Neural progenitor cell (in vitro differentiated cells): Measurements from ENCODE around the gene RPL7A. TPM values are rescaled to one million over a fixed set of nuclear protein-coding genes. Genes with fewer than 3 reads are reported as not detected.

Experiments used
- DNase-seq: peaks from one replicate; pipeline ENCODE4 v3.0.0-alpha.2; 2016; ENCODE audit warnings: low spot score
- H2AFZ ChIP-seq: fragments of 200-600 bp; sonication (generic); replicated peaks from 2 replicates; pipeline ENCODE4 v1.6.1; 2016; ENCODE audit warnings: antibody characterized with exemption
- H3F3A ChIP-seq: fragments of 200-600 bp; sonication (generic); 2 replicates; pipeline ENCODE4 v1.6.1; 2016; ENCODE audit warnings: antibody characterized with exemption, low read depth
- H3K27ac ChIP-seq: fragments of 200-600 bp; sonication (generic); 2 replicates; pipeline ENCODE4 v1.5.1; 2016; ENCODE audit warnings: mild to moderate bottlenecking
- H3K27me3 ChIP-seq: fragments of 200-600 bp; sonication (generic); 2 replicates; pipeline ENCODE4 v1.6.1; 2016; ENCODE audit warnings: mild to moderate bottlenecking, moderate library complexity
- H3K36me3 ChIP-seq: fragments of 200-600 bp; sonication (generic); 2 replicates; pipeline ENCODE4 v1.5.1; 2016
- H3K4me1 ChIP-seq: fragments of 200-600 bp; sonication (generic); 2 replicates; pipeline ENCODE4 v1.6.1; 2016; ENCODE audit warnings: mixed run types
- H3K4me2 ChIP-seq: fragments of 200-600 bp; sonication (generic); 2 replicates; pipeline ENCODE4 v1.6.1; 2016
- H3K4me3 ChIP-seq: fragments of 200-600 bp; sonication (generic); 2 replicates; pipeline ENCODE4 v1.5.1; 2016
- H3K79me2 ChIP-seq: fragments of 200-600 bp; sonication (generic); 2 replicates; pipeline ENCODE4 v1.6.1; 2016; ENCODE audit warnings: low read depth
- H3K9ac ChIP-seq: fragments of 200-600 bp; sonication (generic); 2 replicates; pipeline ENCODE4 v1.6.1; 2016
- H3K9me3 ChIP-seq: fragments of 200-600 bp; sonication (generic); 2 replicates; pipeline ENCODE4 v1.5.1; 2016; ENCODE audit warnings: low read depth
- H4K20me1 ChIP-seq: fragments of 200-600 bp; sonication (generic); 2 replicates; pipeline ENCODE4 v1.6.1; 2016; ENCODE audit warnings: low read depth
- H3K27ac Mint-ChIP-seq: 3 replicates; pipeline ENCODE4 v1.8.0; 2021; ENCODE audit warnings: mixed read lengths
- H3K27me3 Mint-ChIP-seq: 2 replicates; pipeline ENCODE4 v1.8.0; 2022; ENCODE audit warnings: low read depth, mild to moderate bottlenecking, inconsistent platforms, moderate library complexity, mixed read lengths; ENCODE audit not compliant: insufficient read depth
- H3K36me3 Mint-ChIP-seq: 3 replicates; pipeline ENCODE4 v1.8.0; 2021; ENCODE audit warnings: mixed read lengths
- H3K4me1 Mint-ChIP-seq: 3 replicates; pipeline ENCODE4 v1.8.0; 2021; ENCODE audit warnings: mixed read lengths
- H3K4me3 Mint-ChIP-seq: 3 replicates; pipeline ENCODE4 v1.8.0; 2021; ENCODE audit warnings: mild to moderate bottlenecking, moderate library complexity, mixed read lengths
- H3K9me3 Mint-ChIP-seq: 3 replicates; pipeline ENCODE4 v1.8.0; 2020; ENCODE audit warnings: mixed read lengths
- CTCF ChIP-seq: fragments of 200-600 bp; sonication (generic); IDR thresholded peaks from 2 replicates; pipeline ENCODE4 v1.5.1; 2017; ENCODE audit warnings: antibody characterized with exemption, mild to moderate bottlenecking
- EZH2 ChIP-seq: fragments of 200-600 bp; sonication (generic); IDR thresholded peaks from 2 replicates; pipeline ENCODE4 v1.6.1; 2017; ENCODE audit warnings: antibody characterized with exemption, mild to moderate bottlenecking, moderate library complexity
- EZH2phosphoT487 ChIP-seq: fragments of 200-600 bp; sonication (generic); IDR thresholded peaks from 2 replicates; pipeline ENCODE4 v1.6.1; 2017; ENCODE audit warnings: antibody characterized with exemption
- small RNA-seq: library from RNA; depleted of rRNA; stranded (forward); fragments of <200 nt; gene quantifications from one replicate; pipeline ENCODE3, GENCODE V24; 2015
- total RNA-seq: library from RNA; depleted of rRNA; stranded (reverse); fragments of >200 nt; gene quantifications from 2 replicates; pipeline ENCODE4 v1.2.3, GENCODE V29; 2015; ENCODE audit warnings: low replicate concordance

RPL7A gene
- total RNA-seq, 1 donor from 2014 or later: 3,449 TPM

DNA sequence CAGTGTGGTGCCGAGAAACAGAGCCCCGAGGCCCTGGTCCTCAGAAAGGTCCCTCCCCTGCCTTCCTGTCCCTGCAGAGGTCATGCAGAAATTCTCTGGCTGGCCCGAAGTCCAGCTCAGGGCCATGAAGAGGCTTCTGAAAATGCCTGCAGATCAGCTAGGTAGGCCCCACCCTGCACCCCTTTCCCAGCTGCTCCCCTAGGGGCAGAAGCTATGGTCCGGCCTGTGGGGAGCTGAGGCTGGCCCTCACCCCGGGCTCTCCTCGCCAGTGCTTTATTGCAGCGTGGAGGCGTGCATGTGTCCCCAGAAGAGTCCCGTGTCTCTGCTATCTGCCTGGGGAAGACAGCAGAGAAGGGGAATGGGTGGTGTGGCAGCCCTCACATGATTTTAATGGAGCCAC, 49.9 kb downstream of the RPL7A start:
- Histone ChIP-seq H3K36me3 (no peaks in the 10 kb centered on the region), H3F3A (no peaks in the 10 kb centered on the region), H3K4me3 (no peak overlapping the region), H3K4me1 (no peaks in the 10 kb centered on the region), H3K4me2 (no peak overlapping the region), H3K27ac (no peak overlapping the region), H3K27me3 (peaks cover 9% of the 10 kb centered on the region), H3K79me2 (no peaks in the 10 kb centered on the region), H4K20me1 (no peaks in the 10 kb centered on the region), H3K9ac (no peak overlapping the region), H3K9me3 (no peaks in the 10 kb centered on the region), H2AFZ (no peak overlapping the region)
- no peak for TF ChIP-seq EZH2phosphoT487
- TF ChIP-seq CTCF: no peak
- TF ChIP-seq EZH2: no peak
- no peak overlapping the region for H3K4me3 Mint-ChIP-seq
- peaks cover 8% of the 10 kb centered on the region for H3K4me1 Mint-ChIP-seq
- no peaks in the 10 kb centered on the region for H3K9me3 Mint-ChIP-seq
- no peaks in the 10 kb centered on the region for H3K36me3 Mint-ChIP-seq
- DNase-seq: no peak
- peaks cover 6% of the 10 kb centered on the region for H3K27me3 Mint-ChIP-seq
- no peak overlapping the region for H3K27ac Mint-ChIP-seq

- Histone ChIP-seq H3K4me2 (no peak overlapping the region), H3K9ac (no peak overlapping the region), H3F3A (no peaks in the 10 kb centered on the region), H3K79me2 (no peaks in the 10 kb centered on the region), H3K4me3 (no peak overlapping the region), H2AFZ (no peak overlapping the region), H3K4me1 (no peaks in the 10 kb centered on the region), H3K9me3 (no peaks in the 10 kb centered on the region), H3K27ac (no peak overlapping the region), H3K27me3 (no peaks in the 10 kb centered on the region), H4K20me1 (no peaks in the 10 kb centered on the region), H3K36me3 (no peaks in the 10 kb centered on the region)
- no peak for DNase-seq
- Mint-ChIP-seq H3K9me3 (no peaks in the 10 kb centered on the region), H3K36me3 (peaks cover under 1% of the 10 kb centered on the region), H3K27me3 (peaks cover 5% of the 10 kb centered on the region), H3K27ac (no peak overlapping the region), H3K4me1 (peaks cover 7% of the 10 kb centered on the region), H3K4me3 (no peak overlapping the region)
- no peak for TF ChIP-seq EZH2phosphoT487
- no peak for TF ChIP-seq CTCF
- TF ChIP-seq EZH2: no peak
These were observed 52.3 kb downstream of the RPL7A start for GRCh38 chr9:133400292-133400691.

Small RNA genes lying within 50 kb of the gene (small RNA-seq; reads per million reads assigned to genes)
- gene RF00019 (not detected), gene SNORD24 (not detected), gene SNORD36A (not detected), gene SNORD36B (not detected), gene SNORD36C (not detected)

Other genes starting within 250 kb of the RPL7A start
- 24.1 and 58.8 TPM in 2 replicates for gene RALGDS, start 227.0 kb upstream of the RPL7A start, total RNA-seq
- gene GBGT1, start 184.3 kb upstream of the RPL7A start, total RNA-seq: 2.0 and 3.0 TPM in 2 replicates
- not detected in 2 replicates for gene OBP2B, start 139.0 kb upstream of the RPL7A start, total RNA-seq
- gene ABO, start 73.0 kb upstream of the RPL7A start, total RNA-seq: not detected in 2 replicates
- 13.2 and 32.9 TPM in 2 replicates for gene SURF6, start 12.0 kb upstream of the RPL7A start, total RNA-seq
- gene MED22, start 87 bp upstream of the RPL7A start, total RNA-seq: 31.7 and 66.5 TPM in 2 replicates
- gene SURF1, start 8.3 kb downstream of the RPL7A start, total RNA-seq: 31.0 and 36.7 TPM in 2 replicates
- 16.0 and 19.6 TPM in 2 replicates for gene SURF2, start 8.3 kb downstream of the RPL7A start, total RNA-seq
- gene SURF4, start 27.8 kb downstream of the RPL7A start, total RNA-seq: 102 and 155 TPM in 2 replicates
- 0.58 and 0.65 TPM in 2 replicates for gene STKLD1, start 28.1 kb downstream of the RPL7A start, total RNA-seq
- 17.9 and 24.9 TPM in 2 replicates for gene REXO4, start 69.8 kb downstream of the RPL7A start, total RNA-seq
- gene ADAMTS13, start 74.1 kb downstream of the RPL7A start, total RNA-seq: 2.4 and 6.1 TPM in 2 replicates
- 15.7 and 29.3 TPM in 2 replicates for gene CACFD1, start 111.8 kb downstream of the RPL7A start, total RNA-seq
- 2.3 and 8.8 TPM in 2 replicates for gene SLC2A6, start 130.9 kb downstream of the RPL7A start, total RNA-seq
- not detected in 2 replicates for gene MYMK, start 176.7 kb downstream of the RPL7A start, total RNA-seq
- gene ADAMTSL2, start 186.5 kb downstream of the RPL7A start, total RNA-seq: 0.30 and 0.99 TPM in 2 replicates